AG09309 (cell line): ENCODE results near the gene ZNF423.

Experiments
- DNase-seq: peaks from one replicate; pipeline ENCODE4 v3.0.0-alpha.2; 2010; ENCODE audit warnings: low read depth
- H3K4me3 ChIP-seq: 2 replicates; pipeline ENCODE4 v1.5.1; 2011; ENCODE audit warnings: mild to moderate bottlenecking, low read depth, low read length, moderate library complexity; ENCODE audit not compliant: control insufficient read depth
- CTCF ChIP-seq: IDR thresholded peaks from 2 replicates; pipeline ENCODE4 v1.5.1; 2011; ENCODE audit warnings: mild to moderate bottlenecking, low read depth, low read length, inconsistent platforms; ENCODE audit not compliant: insufficient read depth, control insufficient read depth; ENCODE audit errors: missing control alignments

Gene ZNF423

GRCh38 chr16:49855280-49855821 lies 561 bp downstream of the ZNF423 start:
- peak overlapping the region; percentile 41 for H3K4me3 ChIP-seq
- no peak for DNase-seq
- TF ChIP-seq CTCF = no peak

- peak overlapping the region; percentile 30 for H3K4me3 ChIP-seq
- TF ChIP-seq CTCF = no peak
- DNase-seq = no peak
Observed at GRCh38 chr16:49854796-49855203, 1.1 kb downstream of the ZNF423 start.

DNA sequence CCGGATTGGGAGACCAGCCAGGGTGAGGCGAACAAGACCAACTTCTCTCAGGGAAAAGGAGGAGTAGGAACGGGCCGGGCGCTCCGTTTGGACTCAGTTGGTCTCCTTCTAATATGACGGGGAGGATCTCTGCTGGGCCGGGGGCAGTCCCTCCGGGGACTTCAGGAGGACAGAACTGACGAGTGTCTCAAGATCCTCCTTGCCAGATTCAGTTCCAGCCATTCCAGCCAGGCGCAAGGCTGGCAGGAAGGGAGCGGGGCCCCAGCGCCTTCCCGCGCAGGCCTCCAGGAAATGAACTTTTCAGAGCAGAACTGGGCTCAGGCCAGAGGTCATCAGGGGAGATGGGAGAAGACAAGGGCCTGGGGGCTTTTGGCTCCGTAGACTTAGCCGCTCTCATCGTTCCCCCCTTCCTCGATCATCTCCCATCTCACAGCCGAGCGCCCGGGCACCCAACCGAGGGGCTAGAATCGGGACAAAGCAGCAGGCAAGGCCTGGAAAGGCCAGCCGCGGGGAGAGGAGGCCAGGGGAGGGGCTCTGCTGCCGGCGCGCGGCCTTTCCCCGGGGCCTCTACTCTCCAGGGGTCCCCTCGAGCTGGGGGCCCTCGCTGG lies 1.6 kb downstream of the ZNF423 start:
- DNase-seq = no peak
- H3K4me3 ChIP-seq = peak overlapping the region; percentile 30
- TF ChIP-seq CTCF = no peak

GRCh38 chr16:49852279-49852678 lies 3.6 kb downstream of the ZNF423 start:
- no peak overlapping the region for H3K4me3 ChIP-seq
- no peak for TF ChIP-seq CTCF
- no peak for DNase-seq

- DNase-seq = no peak
- H3K4me3 ChIP-seq = no peak overlapping the region
- no peak for TF ChIP-seq CTCF
Observed at GRCh38 chr16:49851468-49851787, 4.5 kb downstream of the ZNF423 start.

GRCh38 chr16:49850558-49851467 lies 5.1 kb downstream of the ZNF423 start:
- no peak for DNase-seq
- no peak for TF ChIP-seq CTCF
- H3K4me3 ChIP-seq = no peak overlapping the region

GRCh38 chr16:49849754-49850108 lies 6.2 kb downstream of the ZNF423 start:
- TF ChIP-seq CTCF = no peak
- no peak overlapping the region for H3K4me3 ChIP-seq
- no peak for DNase-seq
